HepG2 (cell line): Measurements from ENCODE around the gene NAPB. TPM values are rescaled to one million over a fixed set of nuclear protein-coding genes. Genes with fewer than 3 reads are reported as not detected.

ENCODE experiments used
- ATF7-NPFF ChIP-seq: sonication (generic); formaldehyde crosslinking; IDR thresholded peaks from 2 replicates; pipeline ENCODE4 v1.8.1; 2023; ENCODE audit warnings: mild to moderate bottlenecking, low read depth, missing genetic modification reagents, moderate library complexity
- CSRNP2 ChIP-seq: sonication (generic); formaldehyde crosslinking; conservative IDR thresholded peaks from 2 replicates; pipeline ENCODE4 v1.8.0; 2022; ENCODE audit warnings: low read depth, missing genetic modification reagents
- FOXA3 ChIP-seq: IDR thresholded peaks from 2 replicates; pipeline ENCODE4 v1.6.1; 2016; ENCODE audit warnings: missing genetic modification reagents, missing compliant biosample characterization
- HOXD1 ChIP-seq: sonication (generic); formaldehyde crosslinking; IDR thresholded peaks from 2 replicates; pipeline ENCODE4 v1.5.0; 2020; ENCODE audit warnings: missing genetic modification reagents
- NCOA2 ChIP-seq: sonication (generic); formaldehyde crosslinking; IDR thresholded peaks from 2 replicates; pipeline ENCODE4 v1.8.0; 2022; ENCODE audit warnings: inconsistent platforms
- NR2C2 ChIP-seq: sonication (generic); formaldehyde crosslinking; IDR thresholded peaks from 2 replicates; pipeline ENCODE4 v1.4.0; 2020; ENCODE audit warnings: missing genetic modification reagents, mild to moderate bottlenecking, moderate library complexity, borderline replicate concordance
- RFXANK ChIP-seq: IDR thresholded peaks from 2 replicates; pipeline ENCODE4 v1.6.1; 2016
- SMARCE1 ChIP-seq: fragments of 450-650 bp; IDR thresholded peaks from 2 replicates; pipeline ENCODE4 v1.6.1; 2017; ENCODE audit warnings: borderline replicate concordance
- TCF7L2 ChIP-seq: IDR thresholded peaks from 2 replicates; pipeline ENCODE4 v1.6.1; 2011; ENCODE audit warnings: mild to moderate bottlenecking, low read depth, low read length, moderate library complexity
- TFAP4 ChIP-seq: sonication (generic); IDR thresholded peaks from 2 replicates; pipeline ENCODE4 v1.6.1; 2016; ENCODE audit warnings: low read depth, borderline replicate concordance
- XBP1 ChIP-seq: sonication (generic); formaldehyde crosslinking; IDR thresholded peaks from 2 replicates; pipeline ENCODE4 v1.5.0; 2020; ENCODE audit warnings: missing genetic modification reagents
- YY1 ChIP-seq: IDR thresholded peaks from 2 replicates; pipeline ENCODE4 v1.6.1; 2011; ENCODE audit warnings: low read length, low read depth, moderate library complexity, mild to moderate bottlenecking; ENCODE audit not compliant: insufficient read depth, insufficient replicate concordance
- ZFYVE20 ChIP-seq: sonication (generic); formaldehyde crosslinking; IDR thresholded peaks from 2 replicates; pipeline ENCODE4 v1.8.0; 2023; ENCODE audit warnings: low read depth, mild to moderate bottlenecking, moderate library complexity, missing genetic modification reagents, borderline replicate concordance
- ZIK1 ChIP-seq: sonication (generic); formaldehyde crosslinking; IDR thresholded peaks from 2 replicates; pipeline ENCODE4 v1.5.0; 2020; ENCODE audit warnings: mild to moderate bottlenecking, low read depth, missing genetic modification reagents, borderline replicate concordance
- ZNF329 ChIP-seq: sonication (generic); formaldehyde crosslinking; IDR thresholded peaks from 2 replicates; pipeline ENCODE4 v1.9.0; 2021; ENCODE audit warnings: low read depth, mild to moderate bottlenecking, missing genetic modification reagents
- ZNF510 ChIP-seq: sonication (generic); formaldehyde crosslinking; IDR thresholded peaks from 2 replicates; pipeline ENCODE4 v1.4.0; 2020; ENCODE audit warnings: low read depth, mild to moderate bottlenecking, missing genetic modification reagents
- ZNF552 ChIP-seq: sonication (generic); formaldehyde crosslinking; IDR thresholded peaks from 2 replicates; pipeline ENCODE4 v1.9.0; 2022; ENCODE audit warnings: missing genetic modification reagents, mild to moderate bottlenecking, borderline replicate concordance
- ZNF784 ChIP-seq: sonication (generic); formaldehyde crosslinking; IDR thresholded peaks from 2 replicates; pipeline ENCODE4 v1.5.1; 2020; ENCODE audit warnings: missing genetic modification reagents, mild to moderate bottlenecking, borderline replicate concordance
- polyA plus RNA-seq, 8 experiments: library from polyadenylated mRNA; depleted of rRNA in 3 of 8; stranded (reverse) in 7 of 8; unstranded in 1 of 8; fragments of >200 nt; fragmentation: Illumina TruSeq in 4 of 8; extraction: Trizol in 4 of 8; gene quantifications; 2 replicates each; pipeline versions ENCODE4 v1.2.1 to v1.2.3, GENCODE V29; 2011 to 2016; ENCODE audit warnings: low read depth in 4 of 8, missing spikeins in 1 of 8, mixed read lengths in 1 of 8; ENCODE audit not compliant: insufficient read depth in 1 of 8
- total RNA-seq, 5 experiments: library from RNA; depleted of rRNA; stranded (reverse); fragments of >200 nt; fragmentation: Illumina TruSeq; extraction: Trizol; gene quantifications; 2 replicates each; pipeline ENCODE4 v1.2.3, GENCODE V29; 2016; ENCODE audit warnings: low read depth in 1 of 5
- TF ChIP-seq, protein P1 (sequence below): sonication (generic); formaldehyde crosslinking; IDR thresholded peaks from 2 replicates; pipeline ENCODE4 v1.4.0; 2020; ENCODE audit warnings: missing genetic modification reagents, borderline replicate concordance
- TF ChIP-seq, protein P2 (sequence below): sonication (generic); formaldehyde crosslinking; IDR thresholded peaks from 2 replicates; pipeline ENCODE4 v1.4.0; 2020; ENCODE audit warnings: missing genetic modification reagents

NAPB gene
- total and polyA plus RNA-seq, 2 of the 13 experiments (the other 11 are each of a cell fraction or from before 2014, with no cell fraction given), result 15.2 to 16.1 TPM

DNA sequence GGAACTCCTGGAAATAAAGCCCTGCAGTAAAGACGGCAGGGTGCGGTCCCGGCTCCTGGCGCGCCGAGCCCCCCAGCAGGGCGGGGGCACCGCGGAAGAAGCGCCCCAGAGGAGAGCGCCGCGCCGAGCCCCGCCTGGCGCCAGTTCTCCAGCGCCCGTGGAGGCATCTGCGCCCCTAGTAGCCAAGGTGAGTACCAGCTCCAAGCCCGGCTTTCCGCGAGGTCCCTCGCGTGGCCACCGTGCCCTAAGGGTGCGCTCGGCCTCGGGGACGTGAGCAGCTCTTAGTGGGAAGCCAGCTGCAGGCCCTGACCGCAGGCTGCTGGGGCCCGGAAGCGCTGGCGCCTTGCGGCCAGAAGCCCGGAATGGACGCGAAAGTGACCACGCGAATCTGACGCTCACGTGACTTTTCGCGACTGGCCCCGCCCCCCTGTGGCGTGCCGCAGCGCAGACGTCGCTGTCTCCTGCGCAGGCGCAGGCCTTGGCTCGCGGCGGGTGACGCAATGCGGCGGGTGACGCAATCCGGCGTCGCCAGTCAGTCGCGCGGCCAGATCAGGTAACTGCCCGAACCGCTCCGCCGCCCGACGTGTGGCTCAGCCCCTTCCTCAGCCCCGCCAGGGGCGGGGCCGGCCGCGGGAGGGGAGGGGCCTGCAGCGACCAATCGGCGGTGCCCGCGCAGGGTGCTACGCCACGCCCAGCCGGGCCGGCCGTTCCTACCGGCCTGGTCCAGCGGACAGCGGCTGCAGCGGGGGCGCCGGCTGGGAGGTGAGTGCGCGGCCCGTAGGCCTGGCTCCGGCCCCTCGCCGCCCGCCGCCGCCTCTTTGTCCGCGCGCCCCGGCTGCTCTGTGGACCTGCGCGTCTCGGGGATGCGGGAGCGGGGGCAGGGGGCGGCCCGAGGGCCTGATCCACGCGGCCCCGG, 59.6 kb downstream of the NAPB start, which contains the start of gene GZF1 (continued):
- TF ChIP-seq ZFYVE20 (CRISPR knock-in tag) (peak; percentile 94; the same call in 1 of the 2 replicates), ZNF784 (CRISPR knock-in tag) (peak; percentile 99), ZNF329 (CRISPR knock-in tag) (peak; percentile 95), CSRNP2 (0 out of 2 replicates have a peak, but pooled peaks have one; percentile 54), ZNF510 (peak; percentile 90; the same call in 1 of the 2 replicates), TCF7L2 (no peak), TFAP4 (peak; percentile 85; the same call in 1 of the 2 replicates), ZIK1 (CRISPR knock-in tag) (peak; percentile 71; the same call in 1 of the 2 replicates), YY1 (peak; percentile 86), NR2C2 (CRISPR knock-in tag) (peak; percentile 75), ZNF552 (CRISPR knock-in tag) (peak; percentile 98), FOXA3 (CRISPR knock-in tag) (peak; percentile 85), ATF7-NPFF (CRISPR knock-in tag) (peak; percentile 89), XBP1 (CRISPR knock-in tag) (peak; percentile 86; the same call in 1 of the 2 replicates), RFXANK (CRISPR knock-in tag) (0 out of 2 replicates have a peak, but pooled peaks have one; percentile 76), HOXD1 (CRISPR knock-in tag) (peak; percentile 93), NCOA2 (CRISPR knock-in tag) (peak; percentile 61), SMARCE1 (no peak)
- TF ChIP-seq, protein P1, sequence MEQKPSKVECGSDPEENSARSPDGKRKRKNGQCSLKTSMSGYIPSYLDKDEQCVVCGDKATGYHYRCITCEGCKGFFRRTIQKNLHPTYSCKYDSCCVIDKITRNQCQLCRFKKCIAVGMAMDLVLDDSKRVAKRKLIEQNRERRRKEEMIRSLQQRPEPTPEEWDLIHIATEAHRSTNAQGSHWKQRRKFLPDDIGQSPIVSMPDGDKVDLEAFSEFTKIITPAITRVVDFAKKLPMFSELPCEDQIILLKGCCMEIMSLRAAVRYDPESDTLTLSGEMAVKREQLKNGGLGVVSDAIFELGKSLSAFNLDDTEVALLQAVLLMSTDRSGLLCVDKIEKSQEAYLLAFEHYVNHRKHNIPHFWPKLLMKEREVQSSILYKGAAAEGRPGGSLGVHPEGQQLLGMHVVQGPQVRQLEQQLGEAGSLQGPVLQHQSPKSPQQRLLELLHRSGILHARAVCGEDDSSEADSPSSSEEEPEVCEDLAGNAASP (CRISPR knock-in tag), result peak; percentile 89
- TF ChIP-seq, protein P2, sequence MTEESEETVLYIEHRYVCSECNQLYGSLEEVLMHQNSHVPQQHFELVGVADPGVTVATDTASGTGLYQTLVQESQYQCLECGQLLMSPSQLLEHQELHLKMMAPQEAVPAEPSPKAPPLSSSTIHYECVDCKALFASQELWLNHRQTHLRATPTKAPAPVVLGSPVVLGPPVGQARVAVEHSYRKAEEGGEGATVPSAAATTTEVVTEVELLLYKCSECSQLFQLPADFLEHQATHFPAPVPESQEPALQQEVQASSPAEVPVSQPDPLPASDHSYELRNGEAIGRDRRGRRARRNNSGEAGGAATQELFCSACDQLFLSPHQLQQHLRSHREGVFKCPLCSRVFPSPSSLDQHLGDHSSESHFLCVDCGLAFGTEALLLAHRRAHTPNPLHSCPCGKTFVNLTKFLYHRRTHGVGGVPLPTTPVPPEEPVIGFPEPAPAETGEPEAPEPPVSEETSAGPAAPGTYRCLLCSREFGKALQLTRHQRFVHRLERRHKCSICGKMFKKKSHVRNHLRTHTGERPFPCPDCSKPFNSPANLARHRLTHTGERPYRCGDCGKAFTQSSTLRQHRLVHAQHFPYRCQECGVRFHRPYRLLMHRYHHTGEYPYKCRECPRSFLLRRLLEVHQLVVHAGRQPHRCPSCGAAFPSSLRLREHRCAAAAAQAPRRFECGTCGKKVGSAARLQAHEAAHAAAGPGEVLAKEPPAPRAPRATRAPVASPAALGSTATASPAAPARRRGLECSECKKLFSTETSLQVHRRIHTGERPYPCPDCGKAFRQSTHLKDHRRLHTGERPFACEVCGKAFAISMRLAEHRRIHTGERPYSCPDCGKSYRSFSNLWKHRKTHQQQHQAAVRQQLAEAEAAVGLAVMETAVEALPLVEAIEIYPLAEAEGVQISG (CRISPR knock-in tag), result peak; percentile 94
